ENCODE results near the gene EGLN3. TPM values are rescaled to one million over a fixed set of nuclear protein-coding genes. Genes with fewer than 3 reads are reported as not detected.

EGLN3 gene
- total RNA-seq, 1 donor from 2014 or later = 153 TPM

GRCh38 chr14:33993246-33993645, 42.4 kb upstream of the EGLN3 start:
- DNase-seq = no peak
- Histone ChIP-seq H3K36me3 (no peaks in the 10 kb centered on the region), H3K27ac (replicated peaks) (no peak overlapping the region), H3K4me3 (no peak overlapping the region), H3K4me1 (peaks cover 15% of the 10 kb centered on the region), H3K27me3 (ENCODE audit: low read depth) (no peaks in the 10 kb centered on the region), H3K9me3 (replicated peaks) (no peaks in the 10 kb centered on the region)
- intact Hi-C loops (cut with micrococcal nuclease) = no loop called here
- TF ChIP-seq CTCF (IDR thresholded peaks at IDR 0.05; ENCODE audit: borderline replicate concordance) = no peak

- intact Hi-C loops (cut with micrococcal nuclease) = no loop called here
- TF ChIP-seq CTCF (IDR thresholded peaks at IDR 0.05; ENCODE audit: borderline replicate concordance) = no peak
Observed at GRCh38 chr14:33992274-33993007, 41.6 kb upstream of the EGLN3 start.

GRCh38 chr14:33990790-33991189, 39.9 kb upstream of the EGLN3 start:
- H3K9me3 ChIP-seq (replicated peaks) = no peaks in the 10 kb centered on the region
- no peak overlapping the region for H3K4me3 ChIP-seq
- no peak overlapping the region for H3K27ac ChIP-seq (replicated peaks)
- no peak for DNase-seq
- H3K27me3 ChIP-seq (ENCODE audit: low read depth) = no peaks in the 10 kb centered on the region
- H3K4me1 ChIP-seq = peaks cover 15% of the 10 kb centered on the region
- intact Hi-C loops (cut with micrococcal nuclease) = no loop called here
- no peaks in the 10 kb centered on the region for H3K36me3 ChIP-seq
- TF ChIP-seq CTCF (IDR thresholded peaks at IDR 0.05; ENCODE audit: borderline replicate concordance) = no peak

More at GRCh38 chr14:33992274-33993007, 41.6 kb upstream of the EGLN3 start:
- no peaks in the 10 kb centered on the region for H3K36me3 ChIP-seq
- peaks cover 15% of the 10 kb centered on the region for H3K4me1 ChIP-seq
- DNase-seq = no peak
- H3K27ac ChIP-seq (replicated peaks) = no peak overlapping the region
- H3K9me3 ChIP-seq (replicated peaks) = no peaks in the 10 kb centered on the region
- no peaks in the 10 kb centered on the region for H3K27me3 ChIP-seq (ENCODE audit: low read depth)
- no peak overlapping the region for H3K4me3 ChIP-seq

- H3K4me3 ChIP-seq = no peak overlapping the region
- no peak for TF ChIP-seq CTCF (IDR thresholded peaks at IDR 0.05; ENCODE audit: borderline replicate concordance)
- intact Hi-C loops (cut with micrococcal nuclease) = no loop called here
- no peaks in the 10 kb centered on the region for H3K36me3 ChIP-seq
- peaks cover 15% of the 10 kb centered on the region for H3K4me1 ChIP-seq
- no peaks in the 10 kb centered on the region for H3K27me3 ChIP-seq (ENCODE audit: low read depth)
- H3K9me3 ChIP-seq (replicated peaks) = no peaks in the 10 kb centered on the region
- no peak overlapping the region for H3K27ac ChIP-seq (replicated peaks)
- no peak for DNase-seq
Observed at GRCh38 chr14:33987565-33988080, 36.7 kb upstream of the EGLN3 start.

GRCh38 chr14:33986804-33987203, 35.9 kb upstream of the EGLN3 start:
- no peak overlapping the region for H3K4me3 ChIP-seq
- intact Hi-C loops (cut with micrococcal nuclease) = no loop called here
- H3K9me3 ChIP-seq (replicated peaks) = no peaks in the 10 kb centered on the region
- H3K36me3 ChIP-seq = no peaks in the 10 kb centered on the region
- H3K4me1 ChIP-seq = peaks cover 15% of the 10 kb centered on the region
- DNase-seq = no peak
- no peaks in the 10 kb centered on the region for H3K27me3 ChIP-seq (ENCODE audit: low read depth)
- H3K27ac ChIP-seq (replicated peaks) = no peak overlapping the region
- TF ChIP-seq CTCF (IDR thresholded peaks at IDR 0.05; ENCODE audit: borderline replicate concordance) = no peak

Data from left ventricle myocardium inferior (tissue), 1 donor.